H9 (cell line): ENCODE data around the gene MAST4. TPM values are rescaled to one million over a fixed set of nuclear protein-coding genes. Genes with fewer than 3 reads are reported as not detected.

Experiments
- DNase-seq: peaks from one replicate; pipeline ENCODE4 v3.0.0-alpha.2; 2017
- H2AFZ ChIP-seq: one replicate; pipeline ENCODE4 v1.6.1; 2013; ENCODE audit warnings: mild to moderate bottlenecking, low read length, control low read depth, moderate library complexity
- H2AK5ac ChIP-seq: 2 replicates; pipeline ENCODE4 v1.6.1; 2013; ENCODE audit warnings: low read length, control low read depth, mixed read lengths; ENCODE audit not compliant: insufficient read length
- H2BK120ac ChIP-seq: one replicate; pipeline ENCODE4 v1.6.1; 2013; ENCODE audit warnings: low read depth, mild to moderate bottlenecking, low read length, control low read depth, inconsistent platforms; ENCODE audit not compliant: poor library complexity, severe bottlenecking
- H2BK12ac ChIP-seq: 2 replicates; pipeline ENCODE4 v1.6.1; 2013; ENCODE audit warnings: low read length, control low read depth, mixed read lengths, low read depth; ENCODE audit not compliant: insufficient read length
- H2BK15ac ChIP-seq: 2 replicates; pipeline ENCODE4 v1.6.1; 2013; ENCODE audit warnings: low read depth, low read length, control low read depth
- H2BK20ac ChIP-seq: one replicate; pipeline ENCODE4 v1.6.1; 2013; ENCODE audit warnings: low read depth, mild to moderate bottlenecking, low read length, control low read depth, inconsistent platforms; ENCODE audit not compliant: poor library complexity, severe bottlenecking
- H2BK5ac ChIP-seq: 2 replicates; pipeline ENCODE4 v1.6.1; 2013; ENCODE audit warnings: low read length, control low read depth, mixed read lengths; ENCODE audit not compliant: insufficient read length
- H3K14ac ChIP-seq: 2 replicates; pipeline ENCODE4 v1.6.1; 2013; ENCODE audit warnings: low read length, control low read depth; ENCODE audit not compliant: insufficient read depth
- H3K18ac ChIP-seq: 2 replicates; pipeline ENCODE4 v1.6.1; 2013; ENCODE audit warnings: low read depth, mild to moderate bottlenecking, mixed read lengths, low read length, control low read depth; ENCODE audit not compliant: insufficient read length
- H3K23ac ChIP-seq: 2 replicates; pipeline ENCODE4 v1.6.1; 2013; ENCODE audit warnings: low read length, control low read depth, mixed read lengths, low read depth; ENCODE audit not compliant: insufficient read length
- H3K23me2 ChIP-seq: 2 replicates; pipeline ENCODE4 v1.6.1; 2013; ENCODE audit warnings: low read depth, mild to moderate bottlenecking, mixed read lengths, low read length, control low read depth; ENCODE audit not compliant: insufficient read length, poor library complexity, severe bottlenecking
- H3K27ac ChIP-seq: 2 replicates; pipeline ENCODE4 v1.5.1; 2013; ENCODE audit warnings: low read length, control low read depth, mixed read lengths, low read depth; ENCODE audit not compliant: insufficient read length
- H3K27me3 ChIP-seq: 2 replicates; pipeline ENCODE4 v1.6.1; 2013; ENCODE audit warnings: low read length, control low read depth, inconsistent platforms; ENCODE audit not compliant: insufficient read depth
- H3K4ac ChIP-seq: 2 replicates; pipeline ENCODE4 v1.6.1; 2013; ENCODE audit warnings: low read depth, mild to moderate bottlenecking, control low read depth, inconsistent platforms, low read length, moderate library complexity
- H3K4me1 ChIP-seq: 2 replicates; pipeline ENCODE4 v1.6.1; 2013; ENCODE audit warnings: low read length, control low read depth, inconsistent platforms; ENCODE audit not compliant: insufficient read depth
- H3K4me2 ChIP-seq: 2 replicates; pipeline ENCODE4 v1.6.1; 2013; ENCODE audit warnings: low read length, control low read depth, mixed read lengths; ENCODE audit not compliant: insufficient read length, insufficient read depth
- H3K56ac ChIP-seq: 2 replicates; pipeline ENCODE4 v1.6.1; 2013; ENCODE audit warnings: low read depth, mild to moderate bottlenecking, mixed read lengths, low read length, control low read depth; ENCODE audit not compliant: insufficient read length
- H3K79me1 ChIP-seq: 2 replicates; pipeline ENCODE4 v1.6.1; 2013; ENCODE audit warnings: low read depth, mild to moderate bottlenecking, moderate library complexity, low read length, control low read depth, inconsistent platforms; ENCODE audit not compliant: insufficient read depth, poor library complexity, severe bottlenecking
- H3K79me2 ChIP-seq: 2 replicates; pipeline ENCODE4 v1.6.1; 2013; ENCODE audit warnings: low read length, control low read depth, inconsistent platforms; ENCODE audit not compliant: insufficient read depth
- H3K9ac ChIP-seq: 2 replicates; pipeline ENCODE4 v1.6.1; 2013; ENCODE audit warnings: low read length, control low read depth, mixed read lengths; ENCODE audit not compliant: insufficient read length; ENCODE audit errors: extremely low read depth
- H3K9me3 ChIP-seq: one replicate; pipeline ENCODE4 v1.6.1; 2013; ENCODE audit warnings: low read depth, low read length, inconsistent platforms; ENCODE audit not compliant: control insufficient read depth
- H3T11ph ChIP-seq: one replicate; pipeline ENCODE4 v1.6.1; 2013; ENCODE audit warnings: mild to moderate bottlenecking, low read length, control low read depth, inconsistent platforms
- H4K20me1 ChIP-seq: one replicate; pipeline ENCODE4 v1.6.1; 2013; ENCODE audit not compliant: control insufficient read depth, insufficient read length, insufficient read depth
- H4K5ac ChIP-seq: 2 replicates; pipeline ENCODE4 v1.6.1; 2013; ENCODE audit warnings: low read depth, mild to moderate bottlenecking, mixed read lengths, low read length, control low read depth; ENCODE audit not compliant: insufficient read length
- H4K8ac ChIP-seq: replicated peaks from 2 replicates; pipeline ENCODE4 v1.6.1; 2013; ENCODE audit warnings: low read length, control low read depth, mixed read lengths, low read depth; ENCODE audit not compliant: insufficient read length
- H4K91ac ChIP-seq: 2 replicates; pipeline ENCODE4 v1.6.1; 2013; ENCODE audit warnings: low read depth, mild to moderate bottlenecking, moderate library complexity, mixed read lengths, low read length, control low read depth; ENCODE audit not compliant: insufficient read length
- H3K27ac Mint-ChIP-seq, 3 experiments: 2 replicates in 2 of 3; 3 replicates in 1 of 3; pipeline ENCODE4 v1.8.0; 2020 to 2021; ENCODE audit warnings: mixed read lengths in 3 of 3, mild to moderate bottlenecking in 1 of 3, moderate library complexity in 1 of 3
- H3K27me3 Mint-ChIP-seq: 2 replicates; pipeline ENCODE4 v1.8.0; 2021; ENCODE audit warnings: low read depth, mild to moderate bottlenecking, moderate library complexity, mixed read lengths
- H3K36me3 Mint-ChIP-seq, 3 experiments: 2 replicates in 2 of 3; 3 replicates in 1 of 3; pipeline ENCODE4 v1.8.0; 2020 to 2021; ENCODE audit warnings: low read depth in 3 of 3, mixed read lengths in 3 of 3; ENCODE audit not compliant: insufficient read depth in 1 of 3
- H3K4me1 Mint-ChIP-seq, 2 experiments: 2 replicates each; pipeline ENCODE4 v1.8.0; 2020; ENCODE audit warnings: mixed read lengths in 2 of 2
- H3K4me3 Mint-ChIP-seq, 2 experiments: 2 replicates in 1 of 2; 3 replicates in 1 of 2; pipeline ENCODE4 v1.8.0; 2020 to 2021; ENCODE audit warnings: mild to moderate bottlenecking in 2 of 2, mixed read lengths in 2 of 2, moderate library complexity in 1 of 2
- H3K9me3 Mint-ChIP-seq, 2 experiments: 2 replicates in 1 of 2; 3 replicates in 1 of 2; pipeline ENCODE4 v1.8.0; 2020; ENCODE audit warnings: mild to moderate bottlenecking in 2 of 2, mixed read lengths in 2 of 2, moderate library complexity in 1 of 2
- whole genome bisulfite sequencing: extraction: QIAGEN DNeasy Blood & Tissue Kit; methylation state at CpG from one replicate; pipeline ENCODE4 v1.1.7; 2013; ENCODE audit warnings: missing lambda C conversion rate, low lambda C conversion rate, mixed read lengths; ENCODE audit not compliant: insufficient read length; ENCODE audit errors: extremely low coverage; 5-methylcytosine and 5-hydroxymethylcytosine counted together
- total RNA-seq: library from RNA; stranded (reverse); gene quantifications from 2 replicates; pipeline ENCODE4 v1.2.1, GENCODE V29; 2021
- TF ChIP-seq, protein P1 (sequence below): fragments of 200-600 bp; sonication (generic); conservative IDR thresholded peaks from 3 replicates; pipeline ENCODE4 v1.8.0; 2021; ENCODE audit warnings: antibody characterized with exemption, mild to moderate bottlenecking

MAST4 gene
- total RNA-seq, 1 experiment from 2014 or later: 3.7 TPM

DNA sequence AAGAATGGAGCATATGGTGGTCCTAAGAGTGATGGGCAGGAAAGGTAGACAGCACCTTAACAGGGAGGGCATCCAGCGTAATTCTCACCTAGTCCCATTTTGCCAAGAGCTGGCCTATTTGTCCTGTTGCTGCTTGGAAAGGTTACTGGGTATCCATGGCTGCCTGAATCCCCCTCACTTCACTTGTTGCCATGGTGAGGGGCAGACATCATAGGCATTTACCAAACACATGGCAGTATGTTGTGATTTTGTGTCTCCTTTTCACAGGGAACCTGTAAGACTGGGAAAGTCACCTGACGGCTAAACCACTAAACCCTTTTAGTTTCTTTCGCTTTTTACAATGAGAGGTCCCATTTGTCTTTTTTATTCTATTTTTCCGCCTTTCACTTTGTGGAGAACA lies 373.3 kb downstream of the MAST4 start:
- H4K91ac ChIP-seq: no peak overlapping the region
- no peaks in the 10 kb centered on the region for H3K27me3 Mint-ChIP-seq
- no peak overlapping the region for H3K18ac ChIP-seq
- H2AFZ ChIP-seq: no peak overlapping the region
- no peaks in the 10 kb centered on the region for H3K27me3 ChIP-seq
- H3K14ac ChIP-seq: no peak overlapping the region
- H3K9me3 ChIP-seq: no peaks in the 10 kb centered on the region
- H3K27ac ChIP-seq: no peak overlapping the region
- no peak overlapping the region for H3K23ac ChIP-seq
- H3K4me1 Mint-ChIP-seq: no peaks in the 10 kb centered on the region
- no peak overlapping the region for H2BK15ac ChIP-seq
- no CpG with 5 or more reads among the region's 4 CpGs for WGBS
- H3K4me2 ChIP-seq: no peak overlapping the region
- no peaks in the 10 kb centered on the region for H3K79me1 ChIP-seq
- no peaks in the 10 kb centered on the region for H4K20me1 ChIP-seq
- H4K5ac ChIP-seq: no peak overlapping the region
- no peak overlapping the region for H2BK12ac ChIP-seq
- H2BK120ac ChIP-seq: no peak overlapping the region
- H3T11ph ChIP-seq: no peak overlapping the region
- H3K4ac ChIP-seq: no peak overlapping the region
- TF ChIP-seq, protein P1, sequence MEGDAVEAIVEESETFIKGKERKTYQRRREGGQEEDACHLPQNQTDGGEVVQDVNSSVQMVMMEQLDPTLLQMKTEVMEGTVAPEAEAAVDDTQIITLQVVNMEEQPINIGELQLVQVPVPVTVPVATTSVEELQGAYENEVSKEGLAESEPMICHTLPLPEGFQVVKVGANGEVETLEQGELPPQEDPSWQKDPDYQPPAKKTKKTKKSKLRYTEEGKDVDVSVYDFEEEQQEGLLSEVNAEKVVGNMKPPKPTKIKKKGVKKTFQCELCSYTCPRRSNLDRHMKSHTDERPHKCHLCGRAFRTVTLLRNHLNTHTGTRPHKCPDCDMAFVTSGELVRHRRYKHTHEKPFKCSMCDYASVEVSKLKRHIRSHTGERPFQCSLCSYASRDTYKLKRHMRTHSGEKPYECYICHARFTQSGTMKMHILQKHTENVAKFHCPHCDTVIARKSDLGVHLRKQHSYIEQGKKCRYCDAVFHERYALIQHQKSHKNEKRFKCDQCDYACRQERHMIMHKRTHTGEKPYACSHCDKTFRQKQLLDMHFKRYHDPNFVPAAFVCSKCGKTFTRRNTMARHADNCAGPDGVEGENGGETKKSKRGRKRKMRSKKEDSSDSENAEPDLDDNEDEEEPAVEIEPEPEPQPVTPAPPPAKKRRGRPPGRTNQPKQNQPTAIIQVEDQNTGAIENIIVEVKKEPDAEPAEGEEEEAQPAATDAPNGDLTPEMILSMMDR: no peak
- no peak overlapping the region for H3K4me3 Mint-ChIP-seq
- DNase-seq: no peak
- H3K4me1 ChIP-seq: no peaks in the 10 kb centered on the region
- no peak overlapping the region for H3K9ac ChIP-seq
- no peak overlapping the region for H3K27ac Mint-ChIP-seq
- H3K23me2 ChIP-seq: no peaks in the 10 kb centered on the region
- H3K56ac ChIP-seq: no peak overlapping the region
- no peak overlapping the region for H4K8ac ChIP-seq
- H2BK5ac ChIP-seq: no peak overlapping the region
- no peaks in the 10 kb centered on the region for H3K9me3 Mint-ChIP-seq
- H2BK20ac ChIP-seq: no peak overlapping the region
- H3K79me2 ChIP-seq: no peaks in the 10 kb centered on the region
- no peak overlapping the region for H2AK5ac ChIP-seq
- no peaks in the 10 kb centered on the region for H3K36me3 Mint-ChIP-seq
